ENCODE results near the gene DUSP1. TPM values are rescaled to one million over a fixed set of nuclear protein-coding genes. Genes with fewer than 3 reads are reported as not detected.

The DUSP1 gene
- total and polyA plus RNA-seq, 9 of the 15 experiments (the other 6 are each of a cell fraction or from before 2014, with no cell fraction given), result 2.1 to 14.2 (median 8.5) TPM

- H3K9ac ChIP-seq (ENCODE audit: insufficient read depth in 1 of 2, low read depth in 2 of 2, low read length in 2 of 2), result no peak overlapping the region
- FAIRE-seq, result no peak
Measured at GRCh38 chr5:172757394-172758010, 13.5 kb downstream of the DUSP1 start.

More at GRCh38 chr5:172757394-172758010, 13.5 kb downstream of the DUSP1 start:
- H3K4me2 ChIP-seq (ENCODE audit: insufficient read depth, low read length), result peak overlapping the region; percentile 7; the same call in 1 of the 2 replicates
- H3K4me1 ChIP-seq (replicated peaks in 1 of 2; ENCODE audit: control insufficient read depth in 2 of 2, insufficient read depth in 2 of 2, low read length in 2 of 2), result peaks cover 7 to 10% of the 10 kb centered on the region in 2 experiments; a peak in 3 of 5 replicates
- no peaks in the 10 kb centered on the region for H4K20me1 ChIP-seq (replicated peaks; ENCODE audit: control insufficient read depth, insufficient read depth, low read length)
- ChIA-PET CTCF (ENCODE audit: low intra/inter-chr PET ratio) (no interaction called here), POLR2A (interaction anchor here (1.2 to 5.7 kb wide), 2 partner anchors 10 to 13 kb away, joined by 3 to 55 read pairs; partner anchors contain the start of gene DUSP1)
- no peaks in the 10 kb centered on the region for H3K36me3 ChIP-seq (ENCODE audit: control insufficient read depth, insufficient read depth, low read length)
- in situ Hi-C loops (cut with MboI) (no loop called here), intact Hi-C loops (cut with micrococcal nuclease) (no loop called here)
- no peaks in the 10 kb centered on the region for H3K9me1 ChIP-seq (ENCODE audit: control insufficient read depth, insufficient read depth, low read length)
- no TSS peak for BruUV-seq (replicated peaks)
- WGBS (ENCODE audit: insufficient coverage, low coverage, missing lambda C conversion rate), result 18% methylated on average over 9 of the region's 9 CpGs
- peaks cover 15 to 20% of the 10 kb centered on the region in 2 experiments; a peak in 4 of 5 replicates for H3K27me3 ChIP-seq (ENCODE audit: control insufficient read depth in 2 of 2, insufficient read depth in 2 of 2, low read length in 2 of 2)
- TF ChIP-seq RHOXF2B (CRISPR knock-in tag; conservative IDR thresholded peaks at IDR 0.05) (no peak), MAX (CRISPR knock-in tag; IDR thresholded peaks at IDR 0.05) (0 out of 2 replicates have a peak, but pooled peaks have one; percentile 24), ETS1 (conservative IDR thresholded peaks at IDR 0.05; ENCODE audit: control insufficient read depth, low read depth, low read length) (no peak), CHCHD3 (CRISPR knock-in tag; IDR thresholded peaks at IDR 0.05) (no peak), ZFP36 (IDR thresholded peaks at IDR 0.05; ENCODE audit: low read depth, low read length, partially characterized antibody) (peak; percentile 90), SETDB1 (IDR thresholded peaks at IDR 0.05; ENCODE audit: low read length) (no peak), SP2 (IDR thresholded peaks at IDR 0.05; ENCODE audit: extremely low read depth, low read depth, low read length, poor library complexity, severe bottlenecking) (no peak), PHB (CRISPR knock-in tag; IDR thresholded peaks at IDR 0.05) (no peak), HNRNPL (IDR thresholded peaks at IDR 0.05; ENCODE audit: low read depth, low read length) (no peak), KAT8 (IDR thresholded peaks at IDR 0.05; ENCODE audit: low read depth) (no peak), RBM25 (IDR thresholded peaks at IDR 0.05; ENCODE audit: low read depth, low read length, severe bottlenecking) (peak; percentile 22), BCOR (IDR thresholded peaks at IDR 0.05) (peak; percentile 56; the same call in 1 of the 2 replicates), BRD4 (IDR thresholded peaks at IDR 0.05) (no peak), ZNF764 (CRISPR knock-in tag; IDR thresholded peaks at IDR 0.05; ENCODE audit: low read depth) (no peak)
- no peak overlapping the region for H3K27ac ChIP-seq (ENCODE audit: extremely low read depth, low read depth, low read length)
- H3K4me3 ChIP-seq, result no peak overlapping the region
- peak; percentile 28; the same call in 2 of the 3 replicates for ATAC-seq
- no peak for DNase-seq (ENCODE audit: extremely low read depth in 1 of 4, low spot score in 3 of 4)
- no peaks in the 10 kb centered on the region for H3K79me2 ChIP-seq (ENCODE audit: control insufficient read depth, insufficient read depth, low read length)
- no peaks in the 10 kb centered on the region for H3K9me3 ChIP-seq (replicated peaks; ENCODE audit: control insufficient read depth, insufficient read depth, low read depth, low read length)
- no peak overlapping the region for H2AFZ ChIP-seq (ENCODE audit: low read depth, low read length)
